Breast epithelium (tissue), 4 donors: ENCODE data around the gene PIK3R2. TPM values are rescaled to one million over a fixed set of nuclear protein-coding genes. Genes with fewer than 3 reads are reported as not detected.

Experiments used
- DNase-seq, 2 donors: peaks; one replicate each; pipeline ENCODE4 v3.0.0-alpha.2; 2019; ENCODE audit warnings: low spot score in 2 of 2
- H3K27ac ChIP-seq, 2 donors: fragments of 200-600 bp; sonication (generic) in 1 of 2; one replicate each; pipeline ENCODE4 v1.5.1; 2016 to 2019; ENCODE audit warnings: mild to moderate bottlenecking in 1 of 2
- H3K27me3 ChIP-seq, 2 donors: fragments of 200-600 bp; sonication (generic) in 1 of 2; one replicate each; pipeline versions ENCODE4 v1.5.1 to v1.6.0; 2017 to 2019; ENCODE audit warnings: control low read depth in 1 of 2, mild to moderate bottlenecking in 1 of 2
- H3K36me3 ChIP-seq: fragments of 200-600 bp; one replicate; pipeline ENCODE4 v1.5.1; 2019
- H3K4me1 ChIP-seq, 2 donors: fragments of 200-600 bp; sonication (generic); one replicate each; pipeline ENCODE4 v1.5.1; 2016 to 2019; ENCODE audit warnings: control low read depth in 1 of 2
- H3K4me3 ChIP-seq, 3 donors: fragments of 200-600 bp; sonication (generic); 1 replicate in 2 of 3; 2 replicates in 1 of 3; pipeline ENCODE4 v1.5.1; 2016 to 2019; ENCODE audit warnings: mild to moderate bottlenecking in 3 of 3, moderate library complexity in 2 of 3
- H3K9me3 ChIP-seq, 2 donors: fragments of 200-600 bp; sonication (generic) in 1 of 2; one replicate each; pipeline ENCODE4 v1.5.1; 2016 to 2019; ENCODE audit warnings: control low read depth in 1 of 2
- POLR2A ChIP-seq: fragments of 450-650 bp; IDR thresholded peaks from one replicate; pipeline ENCODE4 v1.6.1; 2016; ENCODE audit warnings: antibody characterized with exemption, mild to moderate bottlenecking, moderate library complexity
- POLR2AphosphoS5 ChIP-seq, 3 donors: sonication (generic); formaldehyde crosslinking; IDR thresholded peaks; one replicate each; pipeline ENCODE4 v1.6.1; 2017; ENCODE audit warnings: antibody characterized with exemption in 3 of 3
- intact Hi-C: fragments of 100-400 bp; cut with DNase I; formaldehyde crosslinking; loops from one replicate; pipeline ENCODE4 v1.15.1; 2023; ENCODE audit warnings: low total_unique reads
- total RNA-seq, 3 donors: library from RNA; depleted of rRNA; stranded (reverse); fragments of >200 nt; gene quantifications; one replicate each; pipeline ENCODE4 v1.1.0, GENCODE V29; 2016
- TF ChIP-seq, protein P1 (sequence below), 3 donors: fragments of 450-650 bp; IDR thresholded peaks; one replicate each; pipeline ENCODE4 v1.5.1; 2016 to 2017; ENCODE audit warnings: antibody characterized with exemption in 3 of 3, mild to moderate bottlenecking in 3 of 3, moderate library complexity in 3 of 3

The PIK3R2 gene
- total RNA-seq, 3 donors from 2014 or later = 8.6 to 12.1 (median 8.8) TPM

DNA sequence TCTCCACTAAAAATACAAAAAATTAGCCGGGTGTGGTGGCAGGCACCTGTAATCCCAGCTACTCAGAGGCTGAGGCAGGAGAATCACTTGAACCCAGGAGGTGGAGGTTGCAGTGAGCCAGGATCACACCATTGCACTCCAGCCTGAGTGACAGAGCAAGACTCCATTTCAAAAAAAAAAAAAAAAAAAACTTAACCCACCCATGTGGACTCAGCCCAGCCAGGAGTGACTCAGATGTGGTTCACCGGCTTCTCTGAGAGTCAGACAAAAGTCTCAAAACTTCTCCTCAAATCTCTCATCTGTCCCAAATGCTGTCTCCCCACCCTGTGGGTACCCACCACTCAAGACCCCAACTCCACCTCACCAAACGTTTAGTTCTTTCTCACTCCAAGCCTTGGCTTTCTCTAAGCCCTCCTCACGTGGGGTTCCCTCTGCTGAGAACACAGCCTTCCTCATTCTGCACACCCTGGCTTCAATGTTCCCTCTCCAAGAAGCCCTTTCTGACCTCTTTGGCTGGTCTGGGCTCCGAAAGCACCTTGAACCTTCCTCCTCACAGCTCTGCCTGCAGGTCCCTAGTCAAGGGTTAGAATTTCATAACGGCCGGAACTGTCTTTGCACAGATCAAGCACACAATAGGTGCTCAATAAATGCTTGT, 61.9 kb downstream of the PIK3R2 start:
- Histone ChIP-seq H3K36me3 (no peaks in the 10 kb centered on the region), H3K27me3 (no peaks in the 10 kb centered on the region), H3K27ac (no peak overlapping the region), H3K4me1 (no peaks in the 10 kb centered on the region), H3K9me3 (no peaks in the 10 kb centered on the region), H3K4me3 (no peak overlapping the region)
- TF ChIP-seq POLR2A = no peak
- TF ChIP-seq, protein P1, sequence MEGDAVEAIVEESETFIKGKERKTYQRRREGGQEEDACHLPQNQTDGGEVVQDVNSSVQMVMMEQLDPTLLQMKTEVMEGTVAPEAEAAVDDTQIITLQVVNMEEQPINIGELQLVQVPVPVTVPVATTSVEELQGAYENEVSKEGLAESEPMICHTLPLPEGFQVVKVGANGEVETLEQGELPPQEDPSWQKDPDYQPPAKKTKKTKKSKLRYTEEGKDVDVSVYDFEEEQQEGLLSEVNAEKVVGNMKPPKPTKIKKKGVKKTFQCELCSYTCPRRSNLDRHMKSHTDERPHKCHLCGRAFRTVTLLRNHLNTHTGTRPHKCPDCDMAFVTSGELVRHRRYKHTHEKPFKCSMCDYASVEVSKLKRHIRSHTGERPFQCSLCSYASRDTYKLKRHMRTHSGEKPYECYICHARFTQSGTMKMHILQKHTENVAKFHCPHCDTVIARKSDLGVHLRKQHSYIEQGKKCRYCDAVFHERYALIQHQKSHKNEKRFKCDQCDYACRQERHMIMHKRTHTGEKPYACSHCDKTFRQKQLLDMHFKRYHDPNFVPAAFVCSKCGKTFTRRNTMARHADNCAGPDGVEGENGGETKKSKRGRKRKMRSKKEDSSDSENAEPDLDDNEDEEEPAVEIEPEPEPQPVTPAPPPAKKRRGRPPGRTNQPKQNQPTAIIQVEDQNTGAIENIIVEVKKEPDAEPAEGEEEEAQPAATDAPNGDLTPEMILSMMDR (IDR thresholded peaks at IDR 0.05) = no peak
- TF ChIP-seq POLR2AphosphoS5 (IDR thresholded peaks at IDR 0.05) = no peak
- intact Hi-C loops = no loop called here
- no peak for DNase-seq

DNA sequence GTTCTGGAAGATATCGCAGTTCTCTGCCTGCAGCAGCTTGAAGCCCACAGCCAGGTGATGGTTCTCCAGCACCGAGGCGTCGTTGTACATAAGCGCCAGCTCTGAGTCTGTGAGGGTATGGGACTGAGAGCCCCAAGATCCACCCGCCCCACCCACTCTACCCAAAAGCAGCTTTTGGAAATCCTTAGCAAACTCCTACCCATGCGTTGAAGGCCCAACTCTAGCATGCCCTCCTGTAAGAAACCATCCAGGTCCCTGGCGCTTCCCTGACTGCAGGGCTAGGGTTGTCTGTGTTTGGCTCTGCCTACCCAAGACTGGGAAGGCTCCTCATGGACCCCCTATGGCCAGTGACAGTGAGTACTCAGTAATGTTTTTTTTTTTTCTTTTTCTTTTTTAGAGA, 63.8 kb downstream of the PIK3R2 start:
- no peak for DNase-seq
- peaks cover 5 to 16% of the 10 kb centered on the region in 2 donors for H3K27me3 ChIP-seq
- H3K36me3 ChIP-seq = no peaks in the 10 kb centered on the region
- TF ChIP-seq, protein P1 (IDR thresholded peaks at IDR 0.05) = no peak
- TF ChIP-seq POLR2A (no peak), POLR2AphosphoS5 (IDR thresholded peaks at IDR 0.05) (no peak)
- no peak overlapping the region for H3K27ac ChIP-seq
- H3K9me3 ChIP-seq = no peaks in the 10 kb centered on the region
- intact Hi-C loops = no loop called here
- H3K4me1 ChIP-seq = no peaks in the 10 kb centered on the region
- H3K4me3 ChIP-seq = no peak overlapping the region

DNA sequence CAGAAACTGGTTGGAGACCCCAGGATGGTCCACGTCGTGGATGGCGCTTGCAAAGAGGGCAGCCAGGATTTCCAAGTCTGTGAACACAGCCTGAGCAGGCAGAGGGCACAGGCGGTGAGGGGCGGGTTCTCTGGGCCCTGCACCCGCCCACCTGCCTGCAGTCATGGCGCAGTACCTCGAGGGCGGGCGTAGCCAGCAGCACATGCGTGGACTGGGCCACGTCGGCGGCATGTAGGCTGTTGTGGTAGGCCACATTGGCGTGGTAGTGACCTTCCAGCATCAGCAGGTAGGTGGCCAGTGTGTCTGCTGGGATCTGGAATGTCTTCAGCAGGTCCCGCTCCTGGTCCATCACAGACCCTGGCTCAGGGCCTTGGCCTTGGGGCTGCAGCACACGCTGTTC, 65.2 kb downstream of the PIK3R2 start:
- Histone ChIP-seq H3K36me3 (no peaks in the 10 kb centered on the region), H3K9me3 (no peaks in the 10 kb centered on the region), H3K4me1 (no peaks in the 10 kb centered on the region), H3K27me3 (peaks cover 5 to 20% of the 10 kb centered on the region in 2 donors), H3K27ac (no peak overlapping the region), H3K4me3 (no peak overlapping the region)
- TF ChIP-seq, protein P1 (IDR thresholded peaks at IDR 0.05) = no peak
- TF ChIP-seq POLR2A = no peak
- TF ChIP-seq POLR2AphosphoS5 (IDR thresholded peaks at IDR 0.05) = no peak
- intact Hi-C loops = no loop called here
- DNase-seq = no peak

DNA sequence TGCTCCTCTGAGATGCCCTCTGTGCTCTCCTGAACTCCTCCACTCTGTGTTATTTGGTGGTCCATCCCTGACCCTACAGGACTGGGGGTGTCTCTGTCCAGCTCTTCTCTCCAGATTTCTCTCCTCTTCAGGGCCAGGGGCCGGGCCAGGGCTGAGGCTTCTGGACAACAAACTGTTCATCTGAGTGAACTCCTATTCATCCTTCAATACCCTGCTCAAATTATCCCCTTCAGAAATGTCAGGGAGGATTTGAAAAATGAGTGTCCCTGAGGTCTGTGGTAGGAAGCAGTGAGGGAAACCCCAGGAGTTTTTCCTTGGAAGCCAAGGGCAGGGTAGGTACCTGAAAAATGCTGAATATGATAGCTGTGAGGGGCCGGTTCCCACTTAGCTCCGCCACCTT, 65.6 kb downstream of the PIK3R2 start:
- TF ChIP-seq, protein P1 (IDR thresholded peaks at IDR 0.05) = no peak
- no peak for TF ChIP-seq POLR2A
- TF ChIP-seq POLR2AphosphoS5 (IDR thresholded peaks at IDR 0.05) = no peak
- no peaks in the 10 kb centered on the region for H3K36me3 ChIP-seq
- H3K27me3 ChIP-seq = peaks cover 5 to 20% of the 10 kb centered on the region in 2 donors
- no peak for DNase-seq
- no peaks in the 10 kb centered on the region for H3K9me3 ChIP-seq
- intact Hi-C loops = no loop called here
- no peaks in the 10 kb centered on the region for H3K4me1 ChIP-seq
- H3K4me3 ChIP-seq = no peak overlapping the region
- H3K27ac ChIP-seq = no peak overlapping the region

Other genes with a start within 250 kb of the PIK3R2 start
- 10 to 100 TPM; 43.8 to 53.4 (median 47.9) TPM for gene CCDC124, start 220.1 kb upstream of the PIK3R2 start, total RNA-seq
- gene KCNN1, start 186.1 kb upstream of the PIK3R2 start, total RNA-seq = under 1 TPM in 2 of 3 donors, not detected in 1; 0.33 to 0.59 TPM
- 10 to 100 TPM; 49.4 to 89.3 (median 53.4) TPM for gene ARRDC2, start 145.0 kb upstream of the PIK3R2 start, total RNA-seq
- 1 to 10 TPM in 2 of 3 donors, under 1 TPM in 1; 0.98 to 2.1 (median 1.6) TPM for gene IL12RB1, start 66.2 kb upstream of the PIK3R2 start, total RNA-seq
- gene MAST3, start 55.4 kb upstream of the PIK3R2 start, total RNA-seq = 1 to 10 TPM; 5.6 to 8.5 (median 6.2) TPM
- gene IFI30, start 20.6 kb downstream of the PIK3R2 start, total RNA-seq = 100 to 1,000 TPM in 1 of 3 donors, 10 to 100 TPM in 2; 50.1 to 103 (median 91.6) TPM
- gene MPV17L2, start 40.1 kb downstream of the PIK3R2 start, total RNA-seq = 10 to 100 TPM; 24.3 to 41.3 (median 37.1) TPM
- gene RAB3A, start 50.9 kb downstream of the PIK3R2 start, total RNA-seq = 1 to 10 TPM in 2 of 3 donors, under 1 TPM in 1; 0.66 to 1.2 (median 1.1) TPM
- 1 to 10 TPM in 1 of 3 donors, under 1 TPM in 1, not detected in 1; 0.33 to 1.3 TPM for gene PDE4C, start 73.3 kb downstream of the PIK3R2 start, total RNA-seq
- 10 to 100 TPM in 1 of 3 donors, 1 to 10 TPM in 2; 7.0 to 16.6 (median 9.5) TPM for gene IQCN, start 121.3 kb downstream of the PIK3R2 start, total RNA-seq
- gene JUND, start 128.5 kb downstream of the PIK3R2 start, total RNA-seq = 100 to 1,000 TPM; 325 to 833 (median 602) TPM
- 100 to 1,000 TPM in 2 of 3 donors, 10 to 100 TPM in 1; 83.0 to 122 (median 120) TPM for gene LSM4, start 169.9 kb downstream of the PIK3R2 start, total RNA-seq
- gene PGPEP1, start 187.4 kb downstream of the PIK3R2 start, total RNA-seq = 10 to 100 TPM; 22.5 to 29.2 (median 25.9) TPM
- gene GDF15, start 233.0 kb downstream of the PIK3R2 start, total RNA-seq = 10 to 100 TPM in 1 of 3 donors, 1 to 10 TPM in 2; 2.7 to 60.3 (median 9.2) TPM
- gene LRRC25, start 244.5 kb downstream of the PIK3R2 start, total RNA-seq = 10 to 100 TPM in 1 of 3 donors, 1 to 10 TPM in 2; 3.9 to 27.2 (median 7.2) TPM